GM12878 (cell line): Measurements from ENCODE around the gene SLC9A3. TPM values are rescaled to one million over a fixed set of nuclear protein-coding genes. Genes with fewer than 3 reads are reported as not detected.

Experiments used
- CHD2 ChIP-seq: IDR thresholded peaks from 2 replicates; pipeline ENCODE4 v1.6.1; 2011; ENCODE audit warnings: low read depth, low read length, improper control_type of control experiment, borderline replicate concordance
- ELK1 ChIP-seq: IDR thresholded peaks from 2 replicates; pipeline ENCODE4 v1.6.1; 2012; ENCODE audit warnings: low read depth, low read length, improper control_type of control experiment
- PAX8 ChIP-seq: fragments of 450-650 bp; IDR thresholded peaks from 2 replicates; pipeline ENCODE4 v1.6.1; 2017; ENCODE audit warnings: mild to moderate bottlenecking, moderate library complexity
- polyA plus RNA-seq, 11 experiments: library from polyadenylated mRNA; depleted of rRNA in 4 of 11; unstranded in 6 of 11; stranded (reverse) in 5 of 11; fragments of >200 nt; fragmentation: Nextera tagmentation in 4 of 11; fragmentation: Illumina TruSeq in 1 of 11; extraction: Ambion mirVana in 4 of 11; extraction: Trizol in 1 of 11; gene quantifications; 1 replicate in 1 of 11; 2 replicates in 10 of 11; pipeline versions ENCODE4 v1.2.1 to v1.2.3, GENCODE V29; 2011 to 2016; ENCODE audit warnings: inconsistent platforms in 2 of 11, missing spikeins in 2 of 11, low read depth in 1 of 11
- total RNA-seq, 4 experiments: library from RNA; depleted of rRNA in 3 of 4; stranded (reverse); fragments of >200 nt in 3 of 4; fragmentation: Illumina TruSeq in 1 of 4; extraction: Trizol in 1 of 4; gene quantifications; 2 replicates each; pipeline versions ENCODE4 v1.2.1 to v1.2.3, GENCODE V29; 2013 to 2021
- TF ChIP-seq, protein P1 (sequence below): IDR thresholded peaks from 2 replicates; pipeline ENCODE4 v1.6.1; 2012; ENCODE audit warnings: mild to moderate bottlenecking, low read depth, low read length
- TF ChIP-seq, protein P2 (sequence below): fragments of 450-650 bp; IDR thresholded peaks from 2 replicates; pipeline ENCODE4 v1.6.1; 2017; ENCODE audit warnings: borderline replicate concordance

The SLC9A3 gene
- total and polyA plus RNA-seq, 10 of the 15 experiments (the other 5 are each of a cell fraction or from before 2014, with no cell fraction given): 0.04 to 5.2 (median 2.3) TPM; not detected in 1

- TF ChIP-seq ELK1 (no peak), PAX8 (no peak), CHD2 (no peak)
- TF ChIP-seq, protein P1, sequence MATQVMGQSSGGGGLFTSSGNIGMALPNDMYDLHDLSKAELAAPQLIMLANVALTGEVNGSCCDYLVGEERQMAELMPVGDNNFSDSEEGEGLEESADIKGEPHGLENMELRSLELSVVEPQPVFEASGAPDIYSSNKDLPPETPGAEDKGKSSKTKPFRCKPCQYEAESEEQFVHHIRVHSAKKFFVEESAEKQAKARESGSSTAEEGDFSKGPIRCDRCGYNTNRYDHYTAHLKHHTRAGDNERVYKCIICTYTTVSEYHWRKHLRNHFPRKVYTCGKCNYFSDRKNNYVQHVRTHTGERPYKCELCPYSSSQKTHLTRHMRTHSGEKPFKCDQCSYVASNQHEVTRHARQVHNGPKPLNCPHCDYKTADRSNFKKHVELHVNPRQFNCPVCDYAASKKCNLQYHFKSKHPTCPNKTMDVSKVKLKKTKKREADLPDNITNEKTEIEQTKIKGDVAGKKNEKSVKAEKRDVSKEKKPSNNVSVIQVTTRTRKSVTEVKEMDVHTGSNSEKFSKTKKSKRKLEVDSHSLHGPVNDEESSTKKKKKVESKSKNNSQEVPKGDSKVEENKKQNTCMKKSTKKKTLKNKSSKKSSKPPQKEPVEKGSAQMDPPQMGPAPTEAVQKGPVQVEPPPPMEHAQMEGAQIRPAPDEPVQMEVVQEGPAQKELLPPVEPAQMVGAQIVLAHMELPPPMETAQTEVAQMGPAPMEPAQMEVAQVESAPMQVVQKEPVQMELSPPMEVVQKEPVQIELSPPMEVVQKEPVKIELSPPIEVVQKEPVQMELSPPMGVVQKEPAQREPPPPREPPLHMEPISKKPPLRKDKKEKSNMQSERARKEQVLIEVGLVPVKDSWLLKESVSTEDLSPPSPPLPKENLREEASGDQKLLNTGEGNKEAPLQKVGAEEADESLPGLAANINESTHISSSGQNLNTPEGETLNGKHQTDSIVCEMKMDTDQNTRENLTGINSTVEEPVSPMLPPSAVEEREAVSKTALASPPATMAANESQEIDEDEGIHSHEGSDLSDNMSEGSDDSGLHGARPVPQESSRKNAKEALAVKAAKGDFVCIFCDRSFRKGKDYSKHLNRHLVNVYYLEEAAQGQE: no peak
- TF ChIP-seq, protein P2, sequence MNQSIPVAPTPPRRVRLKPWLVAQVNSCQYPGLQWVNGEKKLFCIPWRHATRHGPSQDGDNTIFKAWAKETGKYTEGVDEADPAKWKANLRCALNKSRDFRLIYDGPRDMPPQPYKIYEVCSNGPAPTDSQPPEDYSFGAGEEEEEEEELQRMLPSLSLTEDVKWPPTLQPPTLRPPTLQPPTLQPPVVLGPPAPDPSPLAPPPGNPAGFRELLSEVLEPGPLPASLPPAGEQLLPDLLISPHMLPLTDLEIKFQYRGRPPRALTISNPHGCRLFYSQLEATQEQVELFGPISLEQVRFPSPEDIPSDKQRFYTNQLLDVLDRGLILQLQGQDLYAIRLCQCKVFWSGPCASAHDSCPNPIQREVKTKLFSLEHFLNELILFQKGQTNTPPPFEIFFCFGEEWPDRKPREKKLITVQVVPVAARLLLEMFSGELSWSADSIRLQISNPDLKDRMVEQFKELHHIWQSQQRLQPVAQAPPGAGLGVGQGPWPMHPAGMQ: no peak
These were observed 70.3 kb downstream of the SLC9A3 start (continued) for GRCh38 chr5:453725-454481.
